ENCODE measurements around the gene ZFP36.

ZFP36 gene

DNA sequence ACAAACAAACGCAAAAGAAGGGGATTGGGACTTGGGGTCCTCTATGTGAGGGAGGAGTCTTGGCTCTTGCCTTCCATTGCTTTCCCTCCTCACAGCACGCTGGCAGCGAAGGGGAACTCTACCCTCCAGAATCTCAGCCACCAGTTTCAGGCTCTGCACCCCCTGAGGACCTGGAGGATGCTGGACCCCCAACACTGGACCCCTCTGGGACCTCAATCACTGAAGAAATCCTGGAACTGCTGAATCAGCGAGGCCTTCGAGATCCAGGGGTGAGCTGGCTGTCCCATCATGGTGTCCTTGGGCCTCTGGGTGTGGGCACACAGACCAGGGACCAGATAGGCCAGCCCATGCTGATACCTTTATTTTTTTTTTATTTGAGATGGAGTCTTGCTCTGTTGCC, 15.4 kb downstream of the ZFP36 start:
- DNase-seq, result no peak

DNA sequence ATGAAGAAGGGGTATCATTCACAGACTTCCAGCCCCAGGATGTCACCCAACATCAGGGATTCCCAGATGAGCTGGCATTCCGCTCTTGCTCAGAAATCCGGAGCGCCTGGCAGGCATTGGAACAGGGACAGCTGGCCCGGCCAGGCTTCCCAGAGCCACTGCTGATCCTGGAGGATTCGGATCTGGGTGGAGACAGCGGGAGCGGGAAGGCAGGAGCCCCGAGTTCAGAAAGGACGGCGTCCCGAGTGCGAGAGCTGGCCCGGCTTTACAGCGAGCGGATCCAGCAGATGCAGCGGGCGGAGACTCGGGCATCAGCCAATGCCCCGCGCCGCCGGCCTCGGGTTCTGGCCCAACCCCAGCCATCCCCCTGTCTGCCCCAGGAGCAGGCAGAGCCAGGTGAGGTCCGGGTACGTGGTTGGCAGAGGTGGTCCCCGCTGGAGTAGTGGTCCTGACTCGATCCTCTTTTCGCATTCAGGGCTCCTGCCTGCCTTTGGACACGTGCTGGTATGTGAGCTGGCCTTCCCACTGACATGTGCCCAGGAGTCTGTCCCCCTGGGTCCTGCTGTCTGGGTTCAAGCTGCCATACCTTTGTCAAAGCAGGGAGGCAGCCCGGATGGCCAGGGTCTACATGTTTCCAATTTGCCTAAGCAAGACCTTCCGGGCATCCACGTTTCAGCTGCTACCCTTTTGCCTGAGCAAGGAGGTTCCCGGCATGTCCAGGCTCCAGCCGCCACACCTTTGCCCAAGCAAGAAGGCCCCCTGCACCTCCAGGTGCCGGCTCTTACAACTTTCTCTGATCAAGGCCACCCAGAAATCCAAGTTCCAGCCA, 16.8 kb downstream of the ZFP36 start:
- no peak for DNase-seq

DNA sequence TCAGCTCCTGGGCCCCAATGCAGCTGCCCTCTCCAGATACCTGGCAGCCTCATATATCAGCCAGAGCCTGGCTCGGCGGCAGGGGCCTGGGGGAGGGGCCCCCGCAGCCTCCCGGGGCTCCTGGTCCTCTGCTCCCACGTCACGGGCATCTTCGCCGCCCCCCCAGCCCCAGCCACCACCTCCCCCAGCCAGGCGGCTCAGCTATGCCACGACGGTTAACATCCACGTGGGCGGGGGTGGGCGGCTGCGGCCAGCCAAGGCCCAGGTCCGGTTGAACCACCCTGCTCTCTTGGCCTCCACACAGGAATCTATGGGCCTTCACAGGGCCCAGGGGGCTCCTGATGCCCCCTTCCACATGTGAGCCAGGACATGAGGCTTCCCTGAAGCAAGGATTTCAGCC, 18.3 kb downstream of the ZFP36 start:
- no peak for DNase-seq

DNA sequence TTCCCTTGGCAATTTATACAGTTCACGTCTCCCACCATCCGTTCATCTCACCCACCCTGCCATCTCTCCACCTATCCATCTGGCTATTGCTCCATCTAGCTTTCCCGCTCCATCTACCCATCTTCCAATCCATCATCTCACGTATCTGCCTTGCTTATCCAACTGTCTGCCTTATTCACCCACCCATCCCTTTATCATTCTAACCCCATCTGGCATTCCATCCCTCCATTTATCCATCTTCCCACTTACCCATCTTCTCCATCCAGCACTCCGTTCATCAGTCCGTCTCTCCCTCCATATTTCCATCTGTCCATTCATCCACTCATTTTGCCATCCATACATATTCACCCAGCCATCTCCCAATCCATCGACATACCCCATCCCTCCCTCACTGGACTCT, 19.1 kb downstream of the ZFP36 start:
- DNase-seq, result no peak

DNA sequence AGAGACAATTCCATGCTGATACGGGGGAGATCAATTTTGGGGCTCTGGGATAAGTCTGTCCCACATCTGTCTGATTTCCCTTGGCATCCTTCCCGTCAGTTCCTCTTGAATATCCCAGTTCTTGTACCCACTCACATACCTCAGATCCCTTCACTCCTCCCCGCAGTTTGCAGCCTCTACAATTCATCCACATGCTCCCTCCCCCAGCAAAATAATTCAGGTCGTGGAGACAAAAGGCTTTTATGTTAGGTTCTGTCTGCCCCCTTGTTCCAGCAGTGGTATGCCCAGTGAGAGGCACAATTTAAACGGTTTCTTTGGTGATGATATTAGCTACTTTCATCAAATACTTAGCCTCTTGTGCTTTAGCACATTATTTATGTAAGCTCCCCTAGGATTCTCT, 19.5 kb downstream of the ZFP36 start:
- no peak for DNase-seq

DNA sequence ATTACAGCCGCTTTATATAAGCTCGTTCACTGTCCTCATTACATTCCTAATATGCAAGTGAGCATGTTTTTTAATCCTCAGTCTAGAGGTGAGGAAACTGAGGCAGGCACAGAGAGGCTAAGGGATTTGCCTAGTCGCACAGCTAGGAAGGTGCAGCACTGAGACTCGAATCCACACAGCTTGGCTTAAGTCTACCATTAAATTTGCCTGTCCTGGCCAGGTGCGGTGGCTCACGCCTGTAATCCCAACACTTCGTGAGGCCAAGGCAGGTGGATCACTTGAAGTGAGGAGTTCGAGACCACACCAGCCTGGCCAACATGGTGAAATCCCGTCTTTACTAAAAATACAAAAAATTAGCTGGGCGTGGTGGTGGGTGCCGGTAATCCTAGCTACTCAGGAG, 21.1 kb downstream of the ZFP36 start:
- no peak for DNase-seq

DNA sequence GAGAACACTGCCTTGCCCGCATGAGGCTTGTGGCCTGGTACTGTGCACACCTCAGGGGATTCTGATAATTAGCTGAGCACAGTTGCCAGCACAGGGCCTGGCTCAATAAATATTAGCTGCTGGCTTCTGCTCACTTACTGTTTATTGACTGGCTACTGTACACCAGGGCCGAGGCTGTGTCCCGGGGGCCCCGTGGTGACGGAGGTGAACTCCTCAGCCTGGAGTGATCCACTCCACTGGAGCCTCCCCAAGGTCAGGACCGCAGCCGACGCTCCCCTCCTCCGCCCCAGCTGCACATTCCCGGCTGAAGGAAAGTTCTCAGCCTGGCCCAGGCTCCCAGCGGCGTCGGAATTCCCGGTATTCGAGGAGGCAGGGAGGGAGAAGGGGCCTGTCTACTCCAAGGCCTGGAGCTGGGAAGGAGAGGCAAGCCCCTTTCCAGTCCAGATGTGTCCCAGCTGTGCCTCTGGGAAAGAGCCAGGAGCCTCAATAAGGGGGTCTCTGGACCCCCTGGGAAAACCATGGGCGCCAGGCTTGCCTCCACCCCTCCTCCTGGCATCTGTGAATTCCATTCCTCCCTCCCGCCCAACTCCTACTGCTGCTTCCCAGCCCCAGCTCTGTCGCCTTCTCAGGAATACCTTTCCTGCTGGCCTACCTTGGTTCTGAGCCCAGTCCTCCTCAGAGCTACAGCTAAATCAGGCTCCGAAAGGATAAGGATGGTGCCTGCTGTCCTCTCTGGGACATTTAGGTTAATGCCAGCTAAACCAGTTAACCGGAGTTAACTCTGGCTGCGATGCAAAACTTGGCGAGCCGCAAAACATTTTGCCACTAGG, 21.9 kb downstream of the ZFP36 start:
- no peak for DNase-seq

DNA sequence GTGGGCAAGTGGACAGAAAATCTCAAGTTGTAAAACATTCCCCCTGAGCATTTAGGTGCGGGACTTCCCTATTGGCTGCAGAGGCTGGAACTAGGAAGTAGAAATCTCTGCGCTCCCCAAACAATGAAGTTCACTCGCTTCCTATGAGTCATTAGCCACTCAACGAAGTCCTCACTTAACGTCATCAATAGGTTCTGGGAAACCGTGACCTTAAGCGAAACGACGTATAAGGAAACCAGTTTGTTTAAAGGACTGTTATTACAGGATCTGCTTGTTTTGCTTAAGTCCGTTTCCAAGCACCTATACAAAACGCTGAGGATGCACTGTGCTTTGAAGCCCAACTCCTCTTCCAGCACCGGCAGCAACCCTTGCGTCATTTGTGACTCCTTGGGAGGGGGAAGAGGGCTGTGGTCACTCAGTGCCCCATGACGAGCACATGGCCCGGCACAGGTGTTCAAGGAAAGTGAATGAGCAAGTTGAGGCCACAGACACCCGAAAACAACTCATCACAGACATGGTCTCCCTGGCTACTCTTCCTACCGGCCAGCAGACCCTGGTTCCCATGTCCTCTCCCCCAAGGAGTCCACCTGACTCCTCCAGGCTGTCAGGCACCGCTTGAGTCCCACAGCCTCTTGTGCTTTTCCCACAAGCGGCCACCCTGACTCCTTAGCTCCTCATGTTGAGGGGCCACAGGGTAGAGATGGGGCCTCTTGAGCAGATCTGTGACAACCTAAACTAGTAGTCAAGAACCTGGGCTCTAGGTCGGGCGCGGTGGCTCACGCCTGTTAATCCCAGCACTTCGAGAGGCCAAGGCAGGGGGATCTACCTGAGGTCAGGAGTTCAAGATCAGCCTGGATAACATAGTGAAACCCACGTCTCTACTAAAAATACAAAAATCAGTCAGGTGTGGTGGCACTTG, 24.3 kb downstream of the ZFP36 start:
- DNase-seq, result no peak

DNA sequence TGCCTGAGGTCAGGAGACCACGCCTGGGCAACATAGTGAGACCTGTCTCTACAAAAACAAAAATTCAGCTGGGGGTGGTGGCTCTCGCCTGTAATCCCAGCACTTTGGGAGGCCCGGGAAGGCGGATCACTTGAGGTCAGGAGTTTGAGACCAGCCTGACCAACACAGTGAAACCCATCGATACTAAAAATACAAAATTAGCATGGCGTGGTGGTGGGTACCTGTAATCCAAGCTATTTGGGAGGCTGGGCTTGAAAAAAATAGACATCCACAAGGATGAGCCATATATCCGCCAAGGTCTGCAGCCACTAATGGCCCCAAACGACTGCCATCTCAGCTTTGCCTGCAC, 26.0 kb downstream of the ZFP36 start:
- DNase-seq, result no peak

DNA sequence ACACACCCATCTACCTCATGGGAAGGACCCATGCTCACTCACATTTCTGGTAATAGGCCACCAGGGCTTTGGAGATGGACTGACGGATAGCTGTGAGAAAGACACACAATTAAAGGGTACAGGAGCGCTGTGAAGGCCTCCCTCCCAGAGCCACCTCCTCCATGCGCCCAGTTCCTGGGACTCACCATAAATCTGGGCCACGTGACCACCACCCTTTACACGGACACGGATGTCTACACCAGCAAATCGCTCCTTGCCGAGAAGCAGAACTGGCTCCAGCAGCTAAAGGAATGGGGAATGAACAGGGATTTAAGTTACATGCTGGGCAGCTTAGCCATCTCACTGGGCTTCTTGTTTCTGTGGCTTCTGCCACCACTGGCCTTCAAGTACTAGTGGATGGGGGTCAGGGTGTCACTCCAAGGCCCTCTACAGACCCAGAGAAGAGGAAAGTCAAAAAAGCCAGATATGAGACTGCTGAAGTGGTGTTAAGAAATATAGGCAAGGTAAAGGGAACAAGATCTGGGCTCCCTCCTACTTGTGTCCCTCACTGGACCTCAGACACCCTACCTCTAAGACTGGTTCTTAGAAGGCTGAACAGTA, 26.9 kb downstream of the ZFP36 start:
- DNase-seq, result no peak

DNA sequence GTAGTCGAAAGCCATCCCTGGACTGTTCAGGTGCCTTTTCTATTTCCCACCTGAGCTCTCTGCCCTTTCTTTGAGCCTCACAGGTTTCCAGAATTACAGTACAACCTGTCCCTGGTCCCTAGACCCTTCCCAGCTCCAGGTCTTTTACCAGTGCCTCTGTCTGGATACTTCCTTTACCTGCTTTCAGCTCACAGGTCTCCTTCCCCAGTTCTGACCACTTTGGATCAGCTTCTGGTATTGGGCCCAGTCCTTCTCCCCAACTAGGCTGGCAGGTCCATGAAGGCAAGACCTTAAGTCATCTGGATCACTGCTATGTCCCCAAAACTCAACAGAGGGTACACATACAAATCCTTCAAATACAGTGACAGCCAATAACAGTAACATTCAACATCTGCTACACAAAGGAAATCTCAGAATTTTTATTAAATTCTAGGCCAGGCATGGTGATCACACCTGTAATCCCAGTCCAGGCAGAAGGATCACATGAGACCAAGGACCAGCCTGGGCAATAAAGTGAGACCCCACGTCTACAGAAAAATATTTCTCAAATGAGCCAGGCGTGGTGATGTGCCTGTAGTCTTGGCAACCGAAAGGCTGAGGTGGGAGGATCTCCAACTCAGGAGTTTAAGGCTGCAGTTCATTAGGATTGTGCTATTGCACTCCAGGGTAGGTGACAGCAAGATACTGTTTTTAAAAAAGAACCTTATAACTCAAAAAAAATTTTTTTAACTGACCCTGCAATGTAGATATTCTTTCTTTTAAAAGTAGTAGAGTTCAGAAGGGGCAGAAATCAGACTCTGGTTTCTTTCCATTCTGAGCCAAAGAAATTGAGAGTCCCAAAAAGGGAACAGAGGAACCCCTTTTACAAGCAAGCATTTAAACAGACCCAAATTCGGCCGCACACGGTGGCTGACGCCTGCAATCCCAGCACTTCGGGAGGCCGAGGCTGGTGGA, 27.8 kb downstream of the ZFP36 start:
- DNase-seq, result no peak

DNA sequence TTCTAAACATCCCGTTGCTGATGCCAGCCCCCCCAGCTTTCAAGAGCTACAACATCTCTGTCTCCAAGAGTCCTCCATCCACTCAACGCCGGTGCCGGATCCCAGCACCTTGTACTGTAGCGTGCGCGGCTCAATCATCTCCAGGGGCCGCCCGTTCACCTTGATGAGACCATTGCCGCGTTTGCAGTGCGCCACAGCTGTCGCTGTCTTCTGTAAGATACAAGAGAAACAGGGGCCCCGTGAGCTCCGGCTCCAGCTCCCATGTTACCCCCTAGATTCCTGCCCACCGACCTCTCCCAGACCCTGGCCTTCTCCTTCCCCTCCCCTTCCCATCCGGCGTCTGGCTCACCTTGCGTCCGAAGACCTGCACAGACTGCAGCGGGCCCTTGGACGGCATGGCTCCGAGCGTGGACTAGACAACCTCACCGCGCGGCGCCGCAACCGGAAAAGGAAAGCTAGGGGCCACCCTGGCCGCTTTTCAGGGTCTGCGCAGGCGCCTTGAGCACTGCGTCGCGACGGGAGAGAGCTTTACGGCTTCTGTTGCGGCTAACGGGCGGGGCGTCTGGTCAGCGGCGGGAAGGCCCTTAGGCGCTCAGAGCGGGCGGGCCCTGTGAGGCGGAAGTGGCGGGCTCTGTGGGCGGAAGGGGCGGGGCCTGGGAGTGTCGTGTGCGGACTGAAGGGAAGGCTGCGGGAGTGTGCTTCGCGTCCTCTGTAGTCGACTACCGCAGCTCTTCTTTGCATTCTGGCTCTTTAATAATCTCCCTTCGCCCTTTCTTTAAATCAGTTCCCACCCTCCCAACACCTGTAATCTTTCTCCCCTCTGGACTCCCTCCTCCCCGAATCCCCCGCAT, 29.1 kb downstream of the ZFP36 start, which contains the start of gene RPS16:
Gene RPS16, minus strand, starts transcription at position 451 of the 851 bp plus-strand sequence. Its CDS starts 54 bp downstream, at position 397.
- DNase-seq, result peak; percentile 99 to 100

DNA sequence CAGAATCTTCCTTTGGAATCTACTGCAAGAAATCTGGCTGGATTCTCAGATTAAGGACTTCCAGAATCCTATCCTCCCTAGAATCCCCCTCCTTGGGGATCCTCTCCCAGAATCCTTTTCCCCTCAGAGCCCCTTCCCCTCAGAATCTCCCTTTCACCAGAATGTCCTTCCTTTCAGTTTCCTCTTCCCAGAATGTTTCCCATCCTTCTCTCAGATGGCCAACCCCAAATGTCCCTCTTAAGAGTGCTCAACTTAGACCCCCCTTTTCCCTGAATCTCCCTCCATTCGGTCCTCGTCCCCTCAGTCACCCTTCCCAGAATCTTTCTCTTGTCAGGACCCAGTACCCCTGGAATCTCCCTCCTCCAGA, 29.7 kb downstream of the ZFP36 start:
- DNase-seq, result no peak

DNA sequence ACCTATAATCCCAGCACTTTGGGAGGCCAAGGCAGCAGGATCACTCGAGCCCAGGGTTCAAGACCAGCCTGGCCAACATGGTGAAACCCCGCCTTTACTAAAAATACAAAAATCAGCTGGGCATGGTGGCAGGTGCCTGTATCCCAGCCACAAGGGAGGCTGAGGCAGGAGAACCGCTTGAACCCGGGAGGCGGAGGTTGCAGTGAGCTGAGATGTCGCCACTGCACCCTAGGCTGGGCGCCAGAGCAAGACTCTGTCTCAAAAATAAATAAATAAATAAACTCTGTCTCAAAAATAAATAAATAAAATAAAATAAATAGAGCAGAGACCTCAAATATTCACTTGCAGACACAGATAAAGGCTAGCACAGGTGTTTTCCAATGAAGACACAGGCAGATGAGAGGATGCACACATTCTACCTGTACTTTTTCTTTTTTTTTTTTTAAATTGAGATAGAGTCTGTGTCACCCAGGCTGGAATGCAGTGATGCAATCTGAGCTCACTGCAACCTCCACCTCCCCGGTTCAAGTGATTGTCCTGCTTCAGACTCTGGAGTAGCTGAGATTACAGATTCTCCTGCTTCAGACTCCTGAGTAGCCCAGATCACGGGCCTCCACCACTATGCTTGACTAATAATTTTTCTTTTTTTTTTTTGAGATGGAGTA, 31.8 kb downstream of the ZFP36 start:
- DNase-seq, result no peak

DNA sequence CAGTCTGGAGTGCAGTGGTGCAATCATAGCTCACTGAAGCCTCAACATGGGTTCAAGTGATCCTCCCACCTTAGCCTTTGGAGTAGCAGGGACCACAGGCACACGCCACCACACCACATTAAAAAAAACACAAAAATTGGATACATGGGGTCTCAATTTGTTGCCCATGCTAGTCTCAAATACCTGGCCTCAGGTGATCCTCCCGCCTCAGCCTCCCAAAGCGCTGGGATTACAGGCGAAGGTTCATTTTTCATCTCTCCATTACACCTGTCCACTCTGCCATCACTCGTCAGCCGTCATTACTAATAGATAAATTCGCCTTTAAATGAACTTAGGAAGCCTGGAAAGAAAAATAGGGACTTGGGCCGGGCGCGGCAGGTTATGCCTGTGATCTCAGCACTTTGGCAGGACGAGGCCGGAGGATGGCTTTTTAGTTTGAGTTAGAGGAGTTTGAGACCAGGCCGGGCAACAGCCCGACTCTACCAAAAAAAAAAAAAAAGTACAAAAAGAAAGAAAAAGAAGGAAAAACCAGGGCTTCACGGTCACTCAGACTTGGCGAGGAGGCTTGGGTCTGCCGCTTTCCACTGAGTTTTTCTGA, 38.0 kb downstream of the ZFP36 start:
- DNase-seq, result no peak

DNA sequence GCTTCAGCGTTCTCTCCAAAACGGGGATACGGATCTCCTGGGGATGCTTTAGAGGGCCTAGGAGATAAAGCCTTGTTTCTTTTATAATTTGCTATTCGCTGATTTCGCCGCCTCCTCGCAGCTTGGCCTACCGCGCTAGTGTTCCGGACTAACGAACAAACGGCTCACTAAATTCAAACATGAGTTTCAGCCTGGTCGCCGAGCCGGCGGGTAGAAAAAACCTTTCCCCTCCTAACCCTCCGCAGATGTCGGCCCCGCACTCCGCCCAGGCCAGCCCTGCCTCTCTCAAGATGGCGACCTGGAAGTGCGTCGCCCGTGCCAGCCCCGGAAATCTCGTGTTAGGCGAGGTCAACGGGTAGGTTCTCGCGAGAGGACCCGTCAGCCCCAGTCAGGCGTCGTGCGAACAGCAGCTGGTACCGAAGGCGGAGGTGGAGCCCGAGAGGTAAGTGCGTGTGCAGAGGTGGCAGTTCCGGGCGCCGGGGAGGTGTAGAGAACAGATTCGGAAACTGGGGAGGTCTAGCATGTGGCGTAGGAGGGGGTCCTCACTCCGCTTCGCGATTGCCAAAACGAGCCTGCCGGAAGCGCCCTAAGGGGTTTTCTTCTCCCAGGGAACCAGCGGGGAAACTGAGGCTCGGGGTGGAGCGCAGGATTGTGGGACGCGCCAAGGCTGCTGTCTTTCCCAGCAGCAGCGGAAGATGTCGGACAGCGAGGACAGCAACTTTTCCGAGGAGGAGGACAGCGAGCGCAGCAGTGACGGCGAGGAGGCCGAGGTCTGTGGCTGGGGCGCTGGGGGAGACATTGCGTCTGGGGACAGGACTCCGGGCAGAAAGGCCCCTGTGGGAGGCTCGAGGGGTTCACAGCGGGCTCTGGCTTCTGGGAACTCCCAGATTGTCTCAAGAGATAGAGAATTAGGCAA, 38.8 kb downstream of the ZFP36 start, which contains the start of gene SUPT5H:
Gene SUPT5H, plus strand, starts transcription at position 387 of the 916 bp plus-strand sequence. Its CDS starts 309 bp downstream, at position 696.
- peak; percentile 97 to 99 for DNase-seq

DNA sequence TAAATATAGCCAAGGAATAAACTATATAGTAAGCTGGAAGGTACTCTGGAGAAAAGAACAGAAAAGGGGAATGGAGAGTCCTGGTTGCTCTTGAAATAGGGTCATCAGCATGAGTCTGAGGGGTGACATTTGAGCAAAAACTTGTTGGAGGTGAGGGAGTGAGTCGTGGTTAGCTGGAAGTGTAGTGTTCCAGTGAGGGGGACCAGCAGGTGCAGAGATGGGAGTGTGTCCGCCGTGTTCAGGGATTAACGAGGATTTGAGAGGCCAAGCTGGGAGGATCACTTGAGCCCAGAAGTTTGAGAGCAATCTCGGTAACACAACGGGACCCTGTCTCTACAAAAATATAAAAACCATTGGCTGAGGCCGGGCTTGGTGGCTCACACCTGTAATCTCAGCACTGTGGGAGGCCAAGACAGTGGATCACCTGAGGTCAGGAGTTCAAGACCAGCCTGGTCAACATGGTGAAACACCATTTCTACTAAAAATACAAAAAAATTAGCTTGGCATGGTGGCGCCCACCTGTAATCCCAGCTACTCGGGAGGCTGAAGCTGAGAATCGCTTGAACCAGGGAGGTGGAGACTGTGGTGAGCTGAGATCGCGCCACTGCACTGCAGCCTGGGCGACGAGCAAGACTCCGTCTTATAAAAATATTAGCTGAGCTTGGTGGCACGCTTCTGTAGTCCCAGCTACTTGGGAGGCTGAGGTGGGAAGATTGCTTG, 39.9 kb downstream of the ZFP36 start:
- DNase-seq, result no peak

DNA sequence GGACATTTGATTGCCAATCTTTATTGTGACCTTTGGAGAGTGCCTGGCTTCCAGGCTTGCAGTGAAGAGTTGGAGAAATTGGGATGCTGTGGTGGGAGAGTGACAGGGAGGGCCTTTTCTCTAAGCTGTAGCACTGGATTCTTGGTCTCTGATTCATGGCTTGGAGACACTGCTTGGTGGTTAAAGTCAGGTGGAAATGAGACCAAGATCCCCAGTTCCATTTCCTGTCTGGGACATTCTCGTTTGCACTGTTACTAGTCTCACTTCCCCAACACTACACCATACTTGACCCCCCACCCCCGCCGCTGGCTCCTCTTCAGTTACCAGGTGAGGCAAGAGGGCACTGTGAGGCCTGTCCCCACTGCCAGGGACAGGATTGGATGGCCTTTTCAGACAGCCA, 41.6 kb downstream of the ZFP36 start:
- no peak for DNase-seq

Data from NCI-H1930 (cell line).